8988T (cell line): ENCODE measurements around the gene AMY2A.
"Not testable (repeated sequence)": the region's sequence is repeated elsewhere in the genome, so short reads cannot be mapped to it uniquely, and the experiment has no call there.

Experiments
- DNase-seq: peaks from one replicate; pipeline ENCODE4 v3.0.0; 2011

AMY2A gene

DNA sequence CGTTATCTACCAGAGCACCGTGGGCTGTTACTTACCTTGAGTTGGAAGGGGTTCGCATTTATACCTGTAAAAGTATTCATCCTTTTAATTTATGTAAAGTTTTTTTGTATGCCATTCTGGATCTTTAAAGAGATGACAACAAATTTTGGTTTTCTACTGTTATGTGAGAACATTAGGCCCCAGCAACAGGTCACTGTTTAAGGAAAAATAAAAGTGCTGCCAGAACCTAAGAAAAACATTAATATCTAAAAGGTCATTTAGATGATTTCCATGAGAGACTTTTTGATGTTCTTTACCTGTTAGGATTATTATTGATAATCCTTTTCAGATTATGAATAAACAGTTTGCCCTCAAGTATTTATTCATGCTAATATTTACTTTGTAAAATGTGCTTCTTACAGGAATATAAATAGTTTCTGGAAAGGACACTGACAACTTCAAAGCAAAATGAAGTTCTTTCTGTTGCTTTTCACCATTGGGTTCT lies at the start of gene AMY2A:
Gene AMY2A, plus strand, starts transcription at position 434 of the 484 bp plus-strand sequence. Its CDS starts 14 bp downstream, at position 448.
- not testable (repeated sequence) for DNase-seq

DNA sequence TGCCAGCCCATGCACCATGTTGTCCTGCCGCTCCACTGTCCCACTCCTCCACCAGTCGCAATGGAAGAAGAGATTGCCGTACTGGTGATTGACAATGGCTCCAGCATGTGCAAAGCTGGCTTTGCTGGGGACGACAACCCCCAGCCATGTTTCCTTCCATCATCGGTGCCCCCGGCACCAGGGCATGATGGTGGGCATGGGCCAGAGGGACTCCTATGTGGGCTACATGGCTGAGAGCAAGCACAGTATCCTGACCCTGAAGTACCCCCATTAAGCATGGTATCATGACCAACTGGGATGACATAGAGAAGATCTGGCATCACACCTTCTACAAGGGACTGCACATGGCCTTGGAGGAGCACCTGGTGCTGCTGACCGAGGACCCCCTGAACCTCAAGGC lies 47.7 kb upstream of the AMY2A start:
- no peak for DNase-seq

DNA sequence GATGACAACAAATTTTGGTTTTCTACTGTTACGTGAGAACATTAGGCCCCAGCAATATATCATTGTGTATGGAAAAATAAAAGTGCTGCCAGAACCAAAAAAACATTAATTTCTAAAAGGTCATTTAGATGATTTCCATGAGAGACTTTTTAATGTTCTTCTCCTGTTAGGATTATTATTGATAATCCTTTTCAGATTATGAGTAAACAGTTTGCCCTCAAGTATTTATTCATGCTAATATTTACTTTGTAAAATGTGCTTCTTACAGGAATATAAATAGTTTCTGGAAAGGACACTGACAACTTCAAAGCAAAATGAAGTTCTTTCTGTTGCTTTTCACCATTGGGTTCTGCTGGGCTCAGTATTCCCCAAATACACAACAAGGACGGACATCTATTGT lies 45.9 kb upstream of the AMY2A start, which contains the start of gene AMY2B:
Gene AMY2B, plus strand, starts transcription at position 301 of the 400 bp plus-strand sequence. Its CDS starts 14 bp downstream, at position 315.
- not testable (repeated sequence) for DNase-seq

DNA sequence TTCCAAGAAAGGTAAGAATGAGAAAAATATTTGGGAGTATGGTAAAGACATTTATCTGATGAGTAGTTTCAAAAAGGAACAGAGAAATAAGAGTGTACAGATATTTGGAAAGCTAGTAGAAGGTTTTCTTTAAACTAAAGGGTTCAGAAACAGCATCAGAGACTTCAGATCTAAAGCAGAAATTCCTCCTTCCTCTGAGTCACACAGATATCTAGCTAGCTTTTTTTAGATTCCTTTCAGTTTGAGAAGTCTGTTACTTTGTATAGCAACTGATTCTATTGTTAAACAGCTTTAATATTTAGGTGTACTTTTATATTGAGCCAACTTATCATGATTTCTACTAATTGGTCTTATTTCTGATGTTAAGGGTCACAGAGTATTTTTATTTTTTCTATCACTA lies 41.2 kb upstream of the AMY2A start:
- DNase-seq = no peak

DNA sequence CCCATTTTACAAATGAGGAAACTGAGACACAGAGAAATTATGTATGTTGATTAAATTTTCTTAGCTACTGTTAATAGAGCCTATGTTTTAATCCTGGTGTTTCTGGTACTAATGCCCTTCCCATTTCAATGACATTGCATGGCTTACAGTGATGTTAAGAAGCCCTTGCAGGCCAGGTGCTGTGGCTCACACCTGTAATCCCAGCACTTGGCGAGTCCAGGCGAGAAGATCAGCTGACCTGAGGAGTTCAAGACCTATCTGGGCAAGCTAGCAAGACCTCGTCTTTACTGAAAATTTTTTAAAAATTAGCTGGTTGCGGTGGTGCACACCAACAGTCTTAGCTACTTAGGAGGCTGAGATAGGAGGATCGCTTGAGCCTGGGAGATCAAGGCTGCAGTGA lies 40.4 kb upstream of the AMY2A start:
- not testable (repeated sequence) for DNase-seq

DNA sequence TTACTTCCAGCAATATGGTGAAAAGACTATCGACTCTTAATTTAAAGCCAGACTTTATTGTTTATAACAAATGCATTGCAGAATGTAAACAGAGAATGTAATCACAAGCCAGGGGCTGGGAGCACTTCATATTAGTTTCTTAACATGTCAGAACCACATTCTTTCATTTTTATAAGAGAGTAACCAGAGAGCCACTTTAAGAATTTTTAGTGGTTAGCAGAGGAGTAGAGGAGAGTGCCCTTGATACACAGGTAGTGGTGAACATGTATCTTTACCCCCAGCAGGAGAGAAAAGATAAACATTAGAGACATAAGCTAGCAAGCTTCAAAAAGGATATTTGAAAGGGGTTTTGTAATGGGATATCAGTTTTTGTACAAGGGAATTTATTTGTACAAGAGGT lies 34.8 kb upstream of the AMY2A start:
- DNase-seq = no peak

DNA sequence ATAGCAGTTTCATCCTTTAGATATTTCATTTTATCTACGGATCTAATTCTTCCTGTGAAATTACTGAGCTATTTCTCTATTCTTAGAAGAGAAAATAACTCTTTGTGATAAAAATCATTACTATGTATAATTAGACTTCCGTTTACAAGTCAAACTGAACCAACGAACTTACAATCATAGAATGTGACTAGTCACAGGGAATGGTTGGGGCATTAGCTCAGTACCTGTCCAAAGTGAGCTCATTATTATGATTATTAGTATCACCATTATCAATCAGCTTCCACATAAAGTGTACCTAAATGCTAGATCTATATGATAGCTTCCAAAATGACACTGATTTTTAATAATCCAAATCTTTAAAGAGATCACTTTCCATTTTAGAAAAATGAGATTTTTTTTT lies 33.3 kb upstream of the AMY2A start:
- DNase-seq = no peak

DNA sequence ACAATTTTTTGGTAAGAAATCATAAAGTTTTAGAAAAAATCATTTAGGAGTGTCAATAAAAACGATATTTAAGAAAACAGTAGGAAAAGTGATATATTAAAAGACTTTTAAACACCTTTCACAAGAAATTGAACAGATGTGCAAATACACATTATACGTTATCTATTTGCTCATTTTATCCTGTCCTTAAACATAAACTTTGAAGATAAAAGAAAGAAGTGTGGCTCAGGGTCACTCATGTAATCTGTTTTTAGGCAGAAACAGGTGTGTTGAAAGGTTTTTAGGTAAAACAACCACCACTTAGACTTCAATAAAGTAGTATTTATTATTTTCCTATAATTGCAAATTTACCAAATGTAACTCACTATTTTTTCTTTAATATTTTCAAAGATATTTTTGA lies 32.7 kb upstream of the AMY2A start:
- no peak for DNase-seq

DNA sequence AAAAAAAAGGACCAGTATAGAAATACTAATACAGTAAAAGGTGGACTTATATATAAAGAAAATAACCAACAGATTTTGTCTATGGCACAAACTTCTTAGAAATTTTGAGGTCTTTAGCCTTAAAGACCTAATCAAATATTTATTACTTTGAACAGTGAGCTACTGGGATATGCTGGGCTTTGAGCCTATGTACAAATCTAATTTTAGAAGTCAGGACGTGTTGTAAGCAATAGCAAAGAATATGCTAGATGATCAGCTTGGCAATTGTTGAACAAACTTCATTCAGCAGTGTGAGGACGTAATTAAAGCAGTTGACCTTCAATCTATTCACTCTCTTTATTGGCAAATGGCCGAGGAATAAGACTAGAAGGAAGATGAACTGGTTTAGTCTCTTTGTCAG lies 14.5 kb upstream of the AMY2A start:
- not testable (repeated sequence) for DNase-seq

DNA sequence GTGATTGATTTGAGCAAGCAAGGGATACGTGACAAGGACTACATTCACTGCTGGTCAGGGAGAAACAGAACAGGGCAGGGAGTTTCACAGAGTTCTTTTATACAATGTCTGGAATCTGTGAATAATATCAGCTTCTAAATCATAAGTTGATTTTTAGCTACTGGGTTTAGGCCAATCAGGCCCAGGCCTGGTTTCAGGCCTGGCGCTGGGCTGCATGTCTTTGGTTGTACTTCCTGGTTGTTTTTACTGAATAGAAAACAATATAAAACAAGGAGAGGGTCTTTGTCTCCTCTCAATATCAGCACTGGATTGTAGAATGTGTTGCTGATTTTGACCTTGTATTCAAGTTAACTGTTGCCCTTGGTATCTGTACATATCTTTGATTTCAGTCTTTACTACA lies 865 bp upstream of the AMY2A start:
- no peak for DNase-seq

DNA sequence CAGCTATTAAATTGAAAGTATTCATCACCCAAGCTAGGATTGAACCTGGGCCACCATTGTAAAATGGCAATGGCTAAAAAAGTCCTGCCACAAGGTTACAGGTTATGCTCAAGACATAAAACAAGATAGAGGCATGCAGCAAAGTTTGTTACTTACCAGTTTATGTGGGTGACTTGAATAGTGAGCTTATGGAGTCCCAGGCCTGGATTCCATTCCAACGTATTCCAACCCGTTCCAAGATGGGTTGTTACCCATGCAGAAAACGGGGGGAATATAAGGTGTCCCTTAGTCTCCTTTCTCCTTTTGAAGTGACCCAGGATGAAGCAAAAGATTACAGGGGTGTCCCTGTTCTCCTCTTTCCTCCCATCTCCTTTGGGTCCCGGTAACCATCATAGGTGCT lies 10.2 kb downstream of the AMY2A start:
- DNase-seq = not testable (repeated sequence)

DNA sequence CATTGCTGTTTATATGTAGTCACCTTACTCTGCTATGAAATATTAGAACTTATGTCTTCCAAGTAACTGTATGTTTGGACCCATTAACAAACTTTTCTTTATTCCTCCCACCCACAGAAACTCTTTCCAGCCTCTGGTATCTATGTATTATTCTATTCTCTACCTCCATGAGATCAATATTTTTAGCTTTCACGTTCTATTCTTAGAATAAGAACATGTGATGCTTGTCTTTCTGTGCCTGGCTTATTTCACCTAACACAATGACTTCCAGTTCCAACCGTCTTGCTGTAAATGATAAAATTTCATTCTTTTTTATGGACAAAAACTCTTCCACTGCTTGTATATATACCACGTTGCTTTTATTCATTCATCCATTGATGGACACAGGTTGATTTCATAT lies 24.0 kb downstream of the AMY2A start:
- not testable (repeated sequence) for DNase-seq

DNA sequence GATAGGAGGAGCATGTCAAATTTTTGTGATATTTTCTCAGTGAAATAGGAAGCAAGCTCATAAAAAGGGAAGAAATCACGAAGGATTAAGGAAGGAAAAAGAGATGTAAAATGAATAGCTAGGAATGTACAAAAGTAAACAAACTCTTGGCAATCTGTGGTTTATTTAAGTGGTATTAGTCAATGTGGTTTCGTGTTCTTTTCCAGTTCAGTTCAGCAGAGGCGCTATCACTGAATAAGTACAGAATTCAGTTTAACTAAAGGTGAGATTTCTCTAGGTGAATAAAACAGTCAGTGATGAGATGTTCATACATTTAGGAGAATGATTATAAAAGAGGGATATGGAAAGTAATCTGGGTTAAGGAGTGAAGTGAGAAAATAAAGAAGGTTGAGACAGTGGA lies 26.7 kb downstream of the AMY2A start:
- DNase-seq = not testable (repeated sequence)

DNA sequence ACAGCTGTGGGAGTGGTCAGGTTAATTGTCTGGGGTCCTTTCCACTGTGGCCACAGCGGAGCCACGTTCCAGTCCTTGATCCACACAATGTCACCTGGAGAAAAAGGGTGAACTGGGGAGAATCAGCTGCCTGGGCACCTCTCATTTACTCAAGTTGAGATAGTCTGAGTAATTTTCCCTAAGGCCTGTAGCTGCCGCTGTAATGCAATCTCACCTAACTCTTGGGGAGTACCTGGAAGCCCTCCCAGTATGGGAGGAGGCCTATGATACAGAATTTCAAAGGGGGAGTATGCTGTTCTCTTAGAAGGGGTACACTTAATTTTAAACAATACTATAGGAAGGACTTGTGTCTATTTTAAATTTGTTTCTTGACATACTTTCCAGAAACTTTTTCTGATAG lies 33.1 kb downstream of the AMY2A start:
- not testable (repeated sequence) for DNase-seq

DNA sequence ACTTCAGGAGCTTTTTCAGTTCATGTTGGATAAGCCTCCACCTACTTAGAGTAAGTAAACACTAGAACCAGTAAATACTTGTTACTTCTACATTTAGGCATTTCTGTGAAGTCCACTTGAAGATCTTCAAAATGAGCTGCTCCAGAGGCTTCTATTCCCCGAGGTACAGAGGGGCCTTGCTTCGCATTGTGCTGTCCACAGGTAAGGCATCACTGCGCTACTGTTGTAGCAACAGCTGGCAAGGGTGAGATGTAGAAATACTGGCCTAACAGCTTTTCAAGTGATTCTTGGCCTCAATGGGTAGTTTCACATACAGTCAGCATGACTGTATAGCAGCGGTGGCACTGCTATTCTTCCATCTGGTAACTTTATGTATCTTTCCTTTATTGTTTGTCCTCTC lies 33.7 kb downstream of the AMY2A start:
- not testable (repeated sequence) for DNase-seq

DNA sequence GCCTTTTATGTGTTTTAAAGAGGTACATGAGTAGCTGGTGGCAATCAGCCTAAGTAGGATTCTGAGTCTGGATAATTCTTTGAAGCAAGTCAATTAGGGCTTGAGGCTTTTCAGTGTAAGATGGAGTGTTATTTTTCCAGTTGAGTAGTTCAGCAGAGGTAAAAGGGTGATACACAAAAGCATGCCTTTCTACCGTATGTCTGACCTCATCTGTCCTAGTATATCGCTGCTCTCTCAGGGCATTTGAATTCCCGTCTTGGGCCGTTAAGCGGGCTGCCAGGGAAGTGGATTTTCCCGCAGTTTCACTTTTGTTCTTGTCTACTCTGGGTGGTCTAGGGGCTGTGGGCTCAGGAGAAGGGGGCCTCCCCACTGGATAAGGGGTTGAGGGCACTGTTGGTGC lies 36.9 kb downstream of the AMY2A start:
- not testable (repeated sequence) for DNase-seq

DNA sequence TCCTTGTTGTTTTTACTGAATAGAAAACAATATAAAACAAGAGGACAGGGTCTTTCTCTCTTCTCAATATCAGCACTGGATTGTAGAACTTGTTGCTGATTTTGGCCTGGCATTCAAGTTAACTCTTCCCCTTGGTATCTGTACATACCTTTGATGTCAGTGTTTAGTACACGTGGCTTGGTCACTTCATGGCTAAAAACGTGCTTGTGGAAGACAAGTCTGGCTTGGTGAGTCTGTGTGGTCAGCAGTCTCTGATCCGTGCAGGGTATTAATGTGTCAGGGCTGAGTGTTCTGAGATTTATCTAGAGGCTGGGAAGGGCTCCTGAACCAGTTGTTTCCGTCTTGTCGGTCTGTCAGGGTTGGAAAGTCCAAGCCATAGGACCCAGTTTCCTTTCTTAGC lies 38.2 kb downstream of the AMY2A start, which contains the start of gene AMY1A:
Gene AMY1A, plus strand, starts transcription at position 301 of the 400 bp plus-strand sequence. CDS start 571 bp downstream, outside the sequence.
- DNase-seq = not testable (repeated sequence)
